HG03558 (cell line): ENCODE results near the gene KMT5B.

Source experiments
- ATAC-seq: cut with Tn5 transposase; IDR thresholded peaks from one replicate; pipeline ENCODE4 v1.9.1; 2021; ENCODE audit warnings: moderate number of reproducible peaks; ENCODE audit not compliant: unreplicated experiment; ENCODE audit errors: extremely low read depth

The KMT5B gene

DNA sequence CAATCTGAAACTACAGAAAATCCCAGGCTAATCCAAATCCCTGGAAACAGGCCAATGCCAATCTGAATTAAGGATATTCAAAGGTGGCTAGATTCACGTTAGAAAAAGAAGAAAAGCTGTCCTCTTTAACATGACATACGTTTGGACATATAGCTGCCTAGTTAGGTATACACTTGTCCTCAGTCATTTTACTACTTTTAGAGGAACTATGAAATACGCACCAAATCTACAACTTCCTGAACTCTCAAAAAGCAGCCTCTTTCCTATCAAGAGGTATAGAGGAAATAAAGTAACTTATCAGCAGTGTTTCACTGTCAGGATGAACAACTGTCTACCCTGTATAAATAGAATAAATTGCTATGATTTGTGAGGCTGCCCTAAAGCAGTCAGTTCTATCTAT is 24.0 kb downstream of the KMT5B start:
- no peak for ATAC-seq

DNA sequence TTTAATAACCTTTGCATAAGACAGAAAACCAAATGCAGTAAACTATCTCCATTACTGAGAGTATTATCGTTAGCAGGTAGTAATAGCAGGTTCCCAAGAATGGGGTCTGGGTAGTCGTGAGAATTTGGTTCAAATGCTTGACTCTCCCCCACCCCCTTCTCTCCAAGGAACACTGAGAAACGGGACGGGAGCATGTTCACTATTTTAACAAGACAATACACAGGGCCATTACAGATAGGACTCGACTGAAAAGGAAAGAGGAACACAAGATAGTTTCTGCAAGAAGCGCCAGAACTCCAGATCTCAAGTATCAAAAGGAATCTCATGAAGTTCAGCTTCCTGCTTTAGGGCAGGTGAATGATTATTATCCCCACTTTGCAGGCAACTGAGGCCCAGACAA is 27.0 kb downstream of the KMT5B start:
- ATAC-seq, result no peak

- no peak for ATAC-seq
Measured at GRCh38 chr11:68181719-68182451, 31.2 kb downstream of the KMT5B start.

DNA sequence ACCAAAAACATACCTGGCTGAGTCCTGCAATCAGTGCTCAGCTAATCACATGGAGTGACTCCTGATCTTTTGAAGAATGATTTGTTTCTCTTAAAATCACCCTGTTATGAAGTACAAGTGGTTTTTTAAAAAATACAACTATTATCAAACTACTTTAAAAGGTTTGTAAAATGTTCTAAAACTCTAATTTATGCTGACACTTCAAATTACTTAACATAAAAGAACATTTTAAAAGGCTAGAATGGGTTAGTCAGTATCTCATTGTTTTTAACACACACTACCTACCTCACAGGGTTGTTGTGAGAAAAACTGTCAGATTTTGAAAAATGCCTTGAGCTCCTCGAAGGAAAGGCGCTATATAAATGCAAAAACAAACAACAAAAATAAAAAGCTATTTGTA is 33.2 kb downstream of the KMT5B start:
- ATAC-seq, result no peak

- no peak for ATAC-seq
Measured at GRCh38 chr11:68177877-68178276, 35.2 kb downstream of the KMT5B start.

DNA sequence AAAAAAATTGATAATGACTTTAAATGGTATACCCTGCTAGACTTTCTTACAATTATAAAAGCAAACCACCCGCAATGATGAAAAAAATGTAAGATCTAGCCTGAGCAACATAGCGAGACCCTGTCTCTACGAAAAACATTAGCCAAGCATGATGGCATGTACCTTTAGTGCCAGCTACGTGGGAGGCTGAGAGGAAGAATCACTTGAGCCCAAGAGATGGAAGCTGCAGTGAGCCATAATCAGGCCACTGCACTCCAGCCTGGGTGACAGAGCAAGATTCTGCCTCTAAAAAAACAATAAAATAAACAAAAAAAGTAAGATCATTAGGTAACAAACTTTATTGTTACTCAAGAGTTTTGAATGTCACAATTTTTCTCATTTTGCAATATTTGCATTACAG is 39.2 kb downstream of the KMT5B start:
- ATAC-seq, result no peak

GRCh38 chr11:68169442-68169841 is 43.7 kb downstream of the KMT5B start:
- ATAC-seq, result no peak

DNA sequence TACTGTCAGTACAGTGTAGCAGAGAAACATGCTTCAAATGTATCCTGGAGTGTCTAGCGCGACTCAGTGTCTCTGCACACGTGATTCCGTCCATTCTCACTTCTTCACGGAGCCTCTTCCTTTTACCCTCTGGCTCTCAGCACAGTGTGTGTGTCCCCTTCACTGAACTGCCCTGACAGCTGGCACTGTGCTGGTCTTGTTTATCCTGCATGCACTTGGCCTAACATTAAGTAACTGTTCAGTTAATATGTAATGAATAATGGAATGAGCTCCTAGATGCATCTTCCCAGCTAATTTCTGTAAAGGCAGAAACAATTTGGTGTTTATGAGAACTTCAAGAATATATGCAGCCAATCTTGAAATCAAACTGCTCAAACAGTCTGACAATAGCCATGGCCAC is 44.4 kb downstream of the KMT5B start:
- no peak for ATAC-seq

DNA sequence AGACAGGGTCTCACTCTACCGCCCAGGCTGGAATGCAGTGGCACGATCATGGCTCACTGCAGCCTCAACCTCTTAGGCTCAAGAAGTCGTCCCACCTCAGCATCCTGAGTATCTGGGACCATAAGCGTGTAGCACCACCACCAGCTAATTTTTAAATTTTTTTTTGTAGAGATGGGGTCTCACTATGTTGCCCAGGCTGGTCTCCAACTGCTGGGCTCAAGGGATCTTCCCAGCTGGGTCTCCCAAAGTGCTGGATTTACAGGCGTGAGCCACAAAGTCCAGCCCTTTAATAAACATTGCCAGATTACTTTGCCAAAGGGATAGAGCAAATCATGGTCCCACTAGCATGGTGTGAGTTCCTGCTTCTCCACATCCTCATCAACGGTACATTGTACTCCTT is 45.6 kb downstream of the KMT5B start:
- ATAC-seq, result no peak

GRCh38 chr11:68166969-68167368 is 46.1 kb downstream of the KMT5B start:
- ATAC-seq, result no peak

- ATAC-seq, result no peak
Measured at GRCh38 chr11:68165601-68166000, 47.5 kb downstream of the KMT5B start.

- ATAC-seq, result no peak
Measured at GRCh38 chr11:68164437-68164836, 48.7 kb downstream of the KMT5B start.

DNA sequence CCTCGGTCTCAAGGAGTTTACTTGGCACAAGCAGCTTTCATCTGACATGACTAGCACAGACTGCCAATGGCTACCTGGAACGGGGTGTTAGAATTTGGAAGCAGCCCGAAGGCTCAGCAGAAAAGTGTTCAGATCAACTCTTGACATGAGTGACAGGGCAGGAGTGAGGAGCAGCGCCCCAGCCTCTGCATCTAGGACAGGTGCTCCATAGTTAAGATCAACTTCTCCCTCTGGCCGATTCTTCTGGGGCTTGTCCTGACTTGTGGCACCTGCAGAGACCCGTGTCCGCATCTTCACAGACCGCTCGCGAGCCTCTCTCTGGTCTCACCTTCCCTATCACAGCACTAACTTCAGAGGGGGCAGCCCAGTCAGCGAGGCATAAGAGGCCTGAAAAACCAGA is 49.4 kb downstream of the KMT5B start:
- no peak for ATAC-seq

DNA sequence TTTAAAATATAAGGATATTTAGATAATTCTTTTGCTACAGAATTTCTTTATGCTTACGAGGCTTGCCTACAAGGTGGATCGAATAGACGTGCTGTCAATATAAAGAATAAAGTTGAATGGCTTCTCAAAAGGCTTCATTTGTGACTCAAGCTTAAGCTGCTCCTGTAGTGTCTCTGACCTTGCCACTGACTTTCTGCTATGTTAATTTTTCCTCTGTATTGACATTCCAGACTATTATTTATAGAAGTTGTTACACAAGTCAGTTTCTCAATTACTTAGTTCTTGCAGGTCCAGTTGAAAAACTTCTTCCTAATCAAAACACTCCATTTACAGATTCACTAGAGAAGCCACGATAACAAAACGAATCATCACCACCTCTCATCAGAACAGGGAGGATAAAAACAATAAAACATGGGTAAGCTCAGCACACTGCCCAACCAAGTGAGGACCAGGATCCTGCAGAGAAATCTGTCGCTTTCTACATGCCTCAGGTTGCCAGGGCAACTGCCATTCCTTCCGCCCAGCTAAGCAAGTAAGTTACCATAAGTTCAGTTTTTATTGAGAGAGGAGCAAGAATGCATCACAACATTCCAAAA is 52.9 kb downstream of the KMT5B start:
- ATAC-seq, result no peak

DNA sequence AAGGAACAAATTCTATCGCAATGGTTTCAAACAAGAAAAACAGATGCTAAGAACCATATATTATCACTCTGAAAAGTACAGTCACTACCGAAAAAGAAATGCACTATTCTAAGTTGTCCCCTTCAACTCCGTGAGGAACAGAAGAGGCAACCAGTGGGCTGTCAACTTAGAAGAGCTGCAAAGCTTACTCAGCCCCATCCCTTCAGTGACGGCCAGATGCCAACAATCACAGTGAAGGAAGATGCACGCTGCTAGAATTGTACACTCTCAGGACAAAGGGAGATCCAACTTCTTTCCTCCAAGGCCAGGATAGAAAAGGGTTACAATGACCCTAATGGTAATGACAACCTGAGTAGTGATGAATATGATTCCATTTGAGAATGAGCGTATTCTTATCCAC is 53.4 kb downstream of the KMT5B start:
- no peak for ATAC-seq

DNA sequence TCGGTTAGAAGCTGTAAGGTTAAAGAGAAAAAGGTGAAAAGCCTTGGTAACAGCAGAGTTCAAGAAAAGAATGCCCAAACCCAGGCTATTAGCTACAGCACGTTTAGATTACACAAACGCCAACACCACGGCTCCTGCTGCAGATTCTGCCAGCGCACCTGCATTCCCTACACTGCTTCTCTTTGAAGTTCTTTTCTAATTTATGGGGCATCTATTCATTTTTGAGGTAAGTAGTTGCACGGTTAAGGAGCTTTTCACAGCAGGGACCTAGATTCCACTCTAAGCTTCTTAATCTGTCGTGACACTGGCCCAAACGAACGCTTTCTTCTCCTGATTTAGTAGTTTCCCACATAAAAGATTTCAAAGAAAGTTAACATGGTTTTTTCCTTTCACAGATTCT is 53.9 kb downstream of the KMT5B start:
- ATAC-seq, result no peak

GRCh38 chr11:68158580-68158979 is 54.5 kb downstream of the KMT5B start:
- ATAC-seq, result no peak

DNA sequence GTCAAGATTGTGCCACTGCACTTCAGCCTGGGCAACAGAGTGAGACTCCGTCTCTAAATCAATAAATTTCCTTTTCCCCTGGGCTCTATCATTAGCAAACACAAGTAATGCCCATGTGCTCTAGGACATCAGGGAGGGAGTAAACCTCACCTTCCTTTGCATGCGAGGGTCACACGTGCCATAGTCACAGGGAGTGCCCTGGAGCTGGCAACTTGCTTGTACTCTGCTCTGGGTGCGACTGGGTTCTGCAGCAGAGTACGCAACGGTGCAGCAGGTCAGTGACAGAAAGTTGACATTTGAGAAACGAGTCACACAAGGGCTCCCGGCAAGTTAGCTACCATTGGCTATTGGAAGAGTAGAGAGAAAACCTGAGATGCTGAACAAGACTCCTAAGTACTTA is 59.4 kb downstream of the KMT5B start:
- no peak for ATAC-seq

DNA sequence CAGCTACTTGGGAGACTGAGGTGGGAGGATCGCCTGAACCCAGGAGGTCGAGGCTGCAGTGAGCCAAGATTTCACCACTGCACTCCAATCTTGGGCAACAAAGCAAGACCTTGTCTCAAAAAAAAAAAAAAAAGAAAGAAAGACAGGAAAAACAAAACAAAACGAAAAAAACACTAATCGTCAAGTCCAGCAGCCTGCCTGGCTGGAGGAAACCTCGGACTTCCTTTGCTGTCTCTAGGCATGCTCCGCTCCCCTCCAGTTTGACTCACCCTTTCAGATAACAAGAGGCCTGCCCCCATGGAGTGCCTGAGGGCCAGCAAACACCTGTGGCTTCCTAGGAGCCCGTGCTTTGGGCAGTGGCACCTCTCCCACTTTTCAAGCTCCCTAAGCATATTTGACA is 63.1 kb downstream of the KMT5B start:
- no peak for ATAC-seq

DNA sequence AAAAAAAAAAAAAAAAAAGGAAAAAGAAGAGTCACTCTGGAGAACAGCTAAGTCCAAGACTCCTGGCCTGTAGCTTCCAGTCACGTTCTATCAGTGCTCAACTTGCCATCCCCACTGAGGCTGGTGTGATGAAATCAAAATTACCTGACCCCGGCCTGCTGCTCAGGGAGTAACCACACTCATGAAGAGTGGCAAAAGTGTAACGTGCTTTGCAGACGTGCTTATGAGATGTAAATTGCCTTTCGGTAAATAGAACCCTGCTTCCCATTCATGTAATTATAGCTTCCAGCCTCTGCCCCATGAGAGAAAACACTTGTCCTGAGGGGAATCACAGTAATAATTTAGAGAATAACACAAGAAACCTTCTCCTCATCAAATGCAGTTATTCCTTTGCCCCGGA is 63.7 kb downstream of the KMT5B start:
- ATAC-seq, result no peak

- no peak for ATAC-seq
Measured at GRCh38 chr11:68148879-68149278, 64.2 kb downstream of the KMT5B start.

DNA sequence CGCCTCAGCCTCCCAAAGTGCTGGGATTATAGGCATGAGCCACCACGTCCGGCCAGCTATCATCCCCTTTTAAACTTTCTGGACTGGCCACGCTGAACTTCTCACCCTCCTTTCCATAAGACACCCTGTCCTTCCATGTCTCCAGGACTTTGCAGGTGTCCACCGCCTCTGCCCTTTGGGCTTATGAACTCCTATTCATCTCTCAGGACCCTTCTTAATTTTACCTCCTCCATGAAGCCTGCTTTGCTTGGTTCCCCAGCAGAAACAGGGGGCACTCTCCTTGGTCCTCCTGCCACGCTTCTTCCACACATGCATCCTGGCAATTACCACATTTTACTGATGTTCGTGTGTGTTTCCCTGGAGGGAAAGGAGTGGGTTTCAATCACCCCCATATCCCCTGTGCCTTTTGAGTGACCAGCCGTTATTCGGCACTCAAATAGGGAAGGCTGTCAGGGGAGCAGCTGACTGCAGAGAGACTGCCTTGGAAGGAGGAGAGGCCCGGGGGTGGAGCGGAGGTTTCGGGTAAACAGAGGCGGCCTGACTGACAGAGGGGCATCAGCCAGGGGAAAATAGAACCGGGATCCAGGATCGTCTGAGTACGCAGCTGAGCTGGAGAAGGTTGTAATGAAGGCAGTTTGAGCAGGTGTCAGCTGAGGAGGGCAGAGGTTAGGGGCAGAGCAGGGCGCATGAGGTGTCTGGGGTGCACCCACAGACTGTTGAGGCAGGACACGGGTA is 64.9 kb downstream of the KMT5B start:
- ATAC-seq, result no peak
